RWPE2 (cell line): ENCODE data around the gene NYNRIN.
A peak's percentile ranks its signal among the peaks of the same experiment; 100 is the strongest.

Experiments
- ATAC-seq: fragments of 200-7000 bp; cut with Tn5 transposase; 3 replicates; pipeline ENCODE4 v1.9.1; 2021; ENCODE audit warnings: low read depth
- DNase-seq: peaks from one replicate; pipeline ENCODE4 v3.0.0-alpha.2; 2020; ENCODE audit warnings: low spot score
- H3K27ac ChIP-seq: fragments of 450-650 bp; 2 replicates; pipeline ENCODE4 v1.5.1; 2017; ENCODE audit warnings: mild to moderate bottlenecking; ENCODE audit not compliant: poor library complexity, severe bottlenecking
- H3K27me3 ChIP-seq: fragments of 250-450 bp; sonication (Bioruptor Pico); 2 replicates; pipeline ENCODE4 v1.5.1; 2021; ENCODE audit warnings: mild to moderate bottlenecking, moderate library complexity; ENCODE audit not compliant: insufficient read depth, poor library complexity, severe bottlenecking
- H3K36me3 ChIP-seq: fragments of 250-450 bp; sonication (Bioruptor Pico); 2 replicates; pipeline ENCODE4 v1.5.1; 2020; ENCODE audit warnings: low read depth, mild to moderate bottlenecking, moderate library complexity
- H3K4me1 ChIP-seq: fragments of 250-450 bp; sonication (Bioruptor Pico); 2 replicates; pipeline ENCODE4 v1.5.1; 2021; ENCODE audit warnings: mild to moderate bottlenecking, moderate library complexity; ENCODE audit not compliant: insufficient read depth, poor library complexity, severe bottlenecking
- H3K4me3 ChIP-seq: fragments of 250-450 bp; sonication (Bioruptor Pico); 2 replicates; pipeline ENCODE4 v1.5.1; 2021; ENCODE audit warnings: mild to moderate bottlenecking, moderate library complexity; ENCODE audit not compliant: severe bottlenecking
- H3K9me3 ChIP-seq: fragments of 250-450 bp; sonication (Bioruptor Pico); 2 replicates; pipeline ENCODE4 v1.5.1; 2021; ENCODE audit warnings: mild to moderate bottlenecking, moderate library complexity; ENCODE audit not compliant: severe bottlenecking
- TF ChIP-seq, protein P1 (sequence below): fragments of 450-650 bp; IDR thresholded peaks from one replicate; pipeline ENCODE4 v1.5.1; 2017; ENCODE audit warnings: mild to moderate bottlenecking, moderate library complexity; ENCODE audit not compliant: poor library complexity, severe bottlenecking

NYNRIN gene

DNA sequence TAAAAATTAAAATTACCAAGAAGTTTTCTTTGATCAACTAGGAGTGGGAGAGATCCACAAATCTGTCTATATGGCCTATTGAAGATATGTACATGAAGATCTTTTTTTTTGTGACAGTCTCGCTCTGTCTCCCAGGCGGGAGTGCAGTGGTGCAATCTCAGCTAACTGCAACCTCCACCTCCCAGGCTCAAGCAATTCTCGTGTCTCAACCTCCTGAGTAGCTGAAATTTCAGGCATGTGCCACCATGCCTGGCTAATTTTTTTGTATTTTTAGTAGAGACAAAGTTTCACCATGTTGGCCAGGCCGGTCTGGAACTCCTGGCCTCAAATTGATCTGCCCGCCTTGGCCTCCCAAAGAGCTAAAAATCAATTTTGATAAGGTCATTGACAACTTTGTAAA is 35.4 kb upstream of the NYNRIN start:
- no peak overlapping the region for H3K27ac ChIP-seq
- no peaks in the 10 kb centered on the region for H3K36me3 ChIP-seq
- H3K27me3 ChIP-seq: peaks cover 5% of the 10 kb centered on the region
- peaks cover 9% of the 10 kb centered on the region for H3K4me1 ChIP-seq
- H3K9me3 ChIP-seq: no peaks in the 10 kb centered on the region
- TF ChIP-seq, protein P1, sequence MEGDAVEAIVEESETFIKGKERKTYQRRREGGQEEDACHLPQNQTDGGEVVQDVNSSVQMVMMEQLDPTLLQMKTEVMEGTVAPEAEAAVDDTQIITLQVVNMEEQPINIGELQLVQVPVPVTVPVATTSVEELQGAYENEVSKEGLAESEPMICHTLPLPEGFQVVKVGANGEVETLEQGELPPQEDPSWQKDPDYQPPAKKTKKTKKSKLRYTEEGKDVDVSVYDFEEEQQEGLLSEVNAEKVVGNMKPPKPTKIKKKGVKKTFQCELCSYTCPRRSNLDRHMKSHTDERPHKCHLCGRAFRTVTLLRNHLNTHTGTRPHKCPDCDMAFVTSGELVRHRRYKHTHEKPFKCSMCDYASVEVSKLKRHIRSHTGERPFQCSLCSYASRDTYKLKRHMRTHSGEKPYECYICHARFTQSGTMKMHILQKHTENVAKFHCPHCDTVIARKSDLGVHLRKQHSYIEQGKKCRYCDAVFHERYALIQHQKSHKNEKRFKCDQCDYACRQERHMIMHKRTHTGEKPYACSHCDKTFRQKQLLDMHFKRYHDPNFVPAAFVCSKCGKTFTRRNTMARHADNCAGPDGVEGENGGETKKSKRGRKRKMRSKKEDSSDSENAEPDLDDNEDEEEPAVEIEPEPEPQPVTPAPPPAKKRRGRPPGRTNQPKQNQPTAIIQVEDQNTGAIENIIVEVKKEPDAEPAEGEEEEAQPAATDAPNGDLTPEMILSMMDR: no peak
- DNase-seq (no peak), ATAC-seq (no peak)
- no peak overlapping the region for H3K4me3 ChIP-seq

DNA sequence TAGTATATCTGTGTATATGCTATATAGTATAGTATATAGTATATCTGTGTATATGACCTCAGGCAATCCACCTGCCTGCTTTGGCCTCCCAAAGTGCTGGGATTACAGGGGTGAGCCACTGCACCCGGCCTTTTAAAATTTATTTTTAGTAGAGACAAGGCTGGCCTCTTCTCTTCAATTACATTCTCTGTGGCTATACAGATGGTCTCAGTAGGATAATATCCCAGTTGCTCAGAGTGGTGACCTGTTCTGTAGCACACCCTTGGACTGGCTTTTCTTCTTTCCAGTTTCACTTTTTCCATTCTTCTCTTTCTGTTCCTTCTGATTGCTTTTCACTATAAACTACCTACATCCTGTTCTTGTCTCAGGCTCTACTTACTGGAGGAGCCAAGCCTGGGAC is 34.0 kb upstream of the NYNRIN start:
- Histone ChIP-seq H3K36me3 (no peaks in the 10 kb centered on the region), H3K4me3 (no peak overlapping the region), H3K9me3 (no peaks in the 10 kb centered on the region), H3K27ac (no peak overlapping the region), H3K4me1 (peaks cover 9% of the 10 kb centered on the region), H3K27me3 (peaks cover 5% of the 10 kb centered on the region)
- no peak for ATAC-seq
- TF ChIP-seq, protein P1: no peak
- DNase-seq: no peak

DNA sequence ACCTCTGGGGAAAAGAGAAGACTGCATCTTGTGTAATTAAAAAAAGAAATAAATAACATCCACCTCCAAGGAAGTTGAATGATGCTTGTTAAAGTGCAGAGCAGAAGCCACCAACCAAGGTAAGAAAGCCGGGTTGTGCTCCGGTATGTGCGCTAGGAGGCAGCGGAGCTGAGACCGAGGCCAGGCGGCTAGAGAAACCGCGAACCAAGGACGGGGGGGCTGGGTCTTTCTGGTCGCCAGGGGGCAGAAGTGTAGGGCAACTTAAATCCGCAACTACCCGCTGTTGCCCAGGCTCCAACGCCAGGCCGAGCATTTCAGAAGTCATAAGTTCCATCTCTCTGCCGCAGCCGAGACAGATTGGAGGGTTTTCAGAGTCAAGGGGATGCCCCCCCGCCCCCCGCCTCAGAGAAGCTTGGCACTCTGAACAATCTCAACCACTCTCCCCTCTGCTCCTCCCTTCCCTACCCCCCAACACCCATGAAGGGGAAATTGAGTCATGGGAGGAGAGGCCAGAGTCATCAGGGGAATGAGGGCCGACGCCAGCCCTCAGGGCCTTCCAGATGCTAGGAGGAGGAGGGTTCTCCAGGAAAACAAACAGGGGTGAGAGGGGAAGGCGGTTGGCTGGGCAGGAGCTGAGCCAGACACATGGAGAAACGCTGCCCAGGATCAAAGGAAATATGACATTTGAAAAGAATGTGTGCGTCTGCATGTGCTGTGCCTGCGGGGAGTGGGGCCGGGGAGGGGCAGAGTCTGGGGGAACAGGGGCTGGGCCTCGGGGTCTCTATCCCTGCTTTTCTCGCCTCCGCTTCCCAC is 33.0 kb upstream of the NYNRIN start:
- DNase-seq: no peak
- Histone ChIP-seq H3K36me3 (no peaks in the 10 kb centered on the region), H3K4me1 (peaks cover 9% of the 10 kb centered on the region), H3K27ac (peak overlapping the region; percentile 6), H3K4me3 (no peak overlapping the region), H3K27me3 (peaks cover 5% of the 10 kb centered on the region), H3K9me3 (no peaks in the 10 kb centered on the region)
- peak; percentile 58 for ATAC-seq
- TF ChIP-seq, protein P1: peak; percentile 56

DNA sequence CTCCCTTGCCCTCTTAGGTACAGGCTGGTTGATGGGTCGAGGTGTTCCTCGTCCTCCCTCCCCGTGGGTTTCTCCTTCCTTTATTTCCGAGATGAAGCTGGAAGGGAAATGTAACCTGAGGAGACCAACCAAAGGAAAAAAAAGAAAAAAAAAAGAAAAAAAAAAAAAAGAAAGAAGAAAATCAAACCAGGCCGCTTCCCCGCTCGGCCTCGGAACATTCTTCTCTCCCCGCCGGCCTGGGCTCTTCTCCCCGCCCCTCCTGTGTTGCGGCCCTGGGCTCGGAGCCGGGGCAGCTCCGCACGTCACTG is 32.4 kb upstream of the NYNRIN start:
- Histone ChIP-seq H3K4me1 (peaks cover 9% of the 10 kb centered on the region), H3K27me3 (peaks cover 5% of the 10 kb centered on the region), H3K27ac (peak overlapping the region; percentile 6), H3K9me3 (no peaks in the 10 kb centered on the region), H3K36me3 (no peaks in the 10 kb centered on the region), H3K4me3 (peak overlapping the region; percentile 16)
- TF ChIP-seq, protein P1: no peak
- DNase-seq (no peak), ATAC-seq (no peak)
